Transverse colon (tissue), 4 donors: ENCODE measurements around the gene WWOX. TPM values are rescaled to one million over a fixed set of nuclear protein-coding genes. Genes with fewer than 3 reads are reported as not detected.

Source experiments
- DNase-seq: peaks from one replicate; pipeline ENCODE4 v3.0.0-alpha.2; 2019
- H3K27ac ChIP-seq, 4 donors: fragments of 200-600 bp; sonication (generic); 2 replicates each; pipeline ENCODE4 v1.5.1; 2016 to 2018; ENCODE audit warnings: inconsistent platforms in 4 of 4
- H3K27me3 ChIP-seq: fragments of 200-600 bp; sonication (generic); 2 replicates; pipeline ENCODE4 v1.5.1; 2017; ENCODE audit warnings: inconsistent platforms
- H3K36me3 ChIP-seq, 4 donors: fragments of 200-600 bp; sonication (generic); 2 replicates each; pipeline ENCODE4 v1.5.1; 2017 to 2019; ENCODE audit warnings: inconsistent platforms in 4 of 4
- H3K4me1 ChIP-seq, 4 donors: fragments of 200-600 bp; sonication (generic); 2 replicates each; pipeline ENCODE4 v1.5.1; 2017 to 2020; ENCODE audit warnings: inconsistent platforms in 4 of 4
- H3K4me3 ChIP-seq, 4 donors: fragments of 200-600 bp; sonication (generic); 1 replicate in 1 of 4; 2 replicates in 3 of 4; pipeline versions ENCODE4 v1.5.1 to v1.6.1; 2017 to 2019; ENCODE audit warnings: inconsistent platforms in 4 of 4
- H3K9me3 ChIP-seq, 2 donors: fragments of 200-600 bp; sonication (generic); 2 replicates each; pipeline ENCODE4 v1.5.1; 2017 to 2019; ENCODE audit warnings: inconsistent platforms in 2 of 2
- EP300 ChIP-seq: sonication (generic); formaldehyde crosslinking; IDR thresholded peaks from one replicate; pipeline ENCODE4 v1.6.1; 2017; ENCODE audit warnings: antibody characterized with exemption, low read depth
- POLR2A ChIP-seq: fragments of 450-650 bp; IDR thresholded peaks from one replicate; pipeline ENCODE4 v1.6.1; 2016; ENCODE audit warnings: antibody characterized with exemption, mild to moderate bottlenecking, moderate library complexity
- POLR2AphosphoS5 ChIP-seq, 3 donors: sonication (generic); formaldehyde crosslinking; IDR thresholded peaks; one replicate each; pipeline ENCODE4 v1.6.1; 2016; ENCODE audit warnings: antibody characterized with exemption in 3 of 3
- WGBS, 2 donors: methylation state at CpG; one replicate each; pipeline ENCODE4 v1.1.5; 2018; ENCODE audit warnings: low coverage in 1 of 2; 5-methylcytosine and 5-hydroxymethylcytosine counted together
- in situ Hi-C, 4 donors: fragments of 200-750 bp; cut with MboI; loops; one replicate each; pipeline versions ENCODE4 v1.15.0 to v1.15.1; 2017; ENCODE audit warnings: low sequenced_read_pairs in 3 of 4, low pct_ligation_motif_present in 1 of 4, low pct_unique_long_range_greater_than_20kb in 1 of 4
- intact Hi-C: fragments of 100-400 bp; cut with DNase I; formaldehyde crosslinking; loops from one replicate; pipeline ENCODE4 v1.15.1; 2023; ENCODE audit warnings: low total_unique reads
- total RNA-seq, 4 donors: library from RNA; depleted of rRNA; stranded (reverse); fragments of >200 nt; gene quantifications; one replicate each; pipeline ENCODE4 v1.1.0, GENCODE V29; 2016
- TF ChIP-seq, protein P1 (sequence below), 5 experiments: fragments of 200-600 bp in 3 of 5; fragments of 450-650 bp in 2 of 5; sonication (generic) in 3 of 5; IDR thresholded peaks; 1 replicate in 2 of 5; 2 replicates in 3 of 5; pipeline ENCODE4 v1.5.1; 2016 to 2017; ENCODE audit warnings: antibody characterized with exemption in 5 of 5, inconsistent platforms in 3 of 5, mild to moderate bottlenecking in 2 of 5, moderate library complexity in 1 of 5

The WWOX gene
- total RNA-seq, 4 donors from 2014 or later: 11.2 to 53.8 (median 24.8) TPM

DNA sequence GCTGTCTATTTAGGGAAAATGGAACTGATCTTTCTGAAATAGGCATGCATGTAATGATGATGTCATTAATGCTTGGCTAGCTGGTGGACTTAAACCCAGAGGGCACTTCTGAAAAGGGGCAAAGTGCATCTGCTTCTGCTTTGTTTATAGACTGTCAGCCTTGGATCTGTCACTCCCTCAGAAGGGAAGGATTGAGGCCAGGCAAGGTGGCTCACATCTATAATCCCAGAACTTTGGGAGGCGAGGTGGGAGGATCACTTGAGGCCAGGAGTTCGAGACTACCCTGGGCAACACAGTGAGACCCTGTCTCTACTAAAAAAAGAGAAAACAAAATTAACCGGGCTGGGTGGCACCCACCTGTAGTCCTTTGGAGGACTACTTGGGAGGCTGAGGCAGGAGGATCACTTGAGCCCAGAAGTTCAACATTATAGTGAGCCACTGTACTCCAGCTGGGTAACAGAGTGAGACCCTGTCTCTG, 185.5 kb downstream of the WWOX start:
- Histone ChIP-seq H3K27ac (no peak overlapping the region), H3K4me3 (no peak overlapping the region), H3K36me3 (no peaks in the 10 kb centered on the region), H3K27me3 (no peaks in the 10 kb centered on the region), H3K9me3 (no peaks in the 10 kb centered on the region), H3K4me1 (peaks cover 0 to 17% (median 0%) of the 10 kb centered on the region in 4 donors)
- intact Hi-C loops: no loop called here
- in situ Hi-C loops: no loop called here
- no peak for TF ChIP-seq POLR2AphosphoS5 (IDR thresholded peaks at IDR 0.05)
- TF ChIP-seq POLR2A: no peak
- TF ChIP-seq EP300: no peak
- TF ChIP-seq, protein P1, sequence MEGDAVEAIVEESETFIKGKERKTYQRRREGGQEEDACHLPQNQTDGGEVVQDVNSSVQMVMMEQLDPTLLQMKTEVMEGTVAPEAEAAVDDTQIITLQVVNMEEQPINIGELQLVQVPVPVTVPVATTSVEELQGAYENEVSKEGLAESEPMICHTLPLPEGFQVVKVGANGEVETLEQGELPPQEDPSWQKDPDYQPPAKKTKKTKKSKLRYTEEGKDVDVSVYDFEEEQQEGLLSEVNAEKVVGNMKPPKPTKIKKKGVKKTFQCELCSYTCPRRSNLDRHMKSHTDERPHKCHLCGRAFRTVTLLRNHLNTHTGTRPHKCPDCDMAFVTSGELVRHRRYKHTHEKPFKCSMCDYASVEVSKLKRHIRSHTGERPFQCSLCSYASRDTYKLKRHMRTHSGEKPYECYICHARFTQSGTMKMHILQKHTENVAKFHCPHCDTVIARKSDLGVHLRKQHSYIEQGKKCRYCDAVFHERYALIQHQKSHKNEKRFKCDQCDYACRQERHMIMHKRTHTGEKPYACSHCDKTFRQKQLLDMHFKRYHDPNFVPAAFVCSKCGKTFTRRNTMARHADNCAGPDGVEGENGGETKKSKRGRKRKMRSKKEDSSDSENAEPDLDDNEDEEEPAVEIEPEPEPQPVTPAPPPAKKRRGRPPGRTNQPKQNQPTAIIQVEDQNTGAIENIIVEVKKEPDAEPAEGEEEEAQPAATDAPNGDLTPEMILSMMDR (IDR thresholded peaks at IDR 0.05): no peak
- WGBS, 2 donors: 85% methylated on average over 3 of the region's 3 CpGs; no CpG with 5 or more reads in 1 of the 2 donors
- DNase-seq: no peak

DNA sequence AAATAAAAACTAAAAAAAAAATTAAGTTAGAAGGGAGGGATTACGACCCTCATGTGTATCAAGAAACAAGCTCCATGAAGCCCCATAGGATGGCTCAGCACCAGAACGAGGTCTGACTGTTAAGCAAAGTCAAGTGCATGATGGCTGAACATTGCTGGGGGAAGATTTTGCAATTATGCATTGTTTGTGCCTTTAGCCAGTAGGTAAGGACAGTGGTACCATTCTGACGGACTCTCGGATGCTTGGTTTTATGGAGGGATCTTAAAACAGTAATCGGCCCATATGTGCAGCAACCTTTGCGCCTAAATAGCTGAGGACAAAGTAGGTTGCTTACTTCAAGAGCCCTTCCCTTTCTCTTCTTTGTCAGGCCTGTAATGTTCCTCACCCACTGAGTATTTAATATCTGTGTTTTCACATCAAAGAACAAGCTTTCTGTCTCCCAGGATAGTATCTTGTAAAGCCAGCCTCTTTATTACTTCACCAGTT, 186.0 kb downstream of the WWOX start:
- Histone ChIP-seq H3K9me3 (no peaks in the 10 kb centered on the region), H3K4me1 (peaks cover 0 to 17% (median 0%) of the 10 kb centered on the region in 4 donors), H3K27me3 (no peaks in the 10 kb centered on the region), H3K4me3 (no peak overlapping the region), H3K27ac (no peak overlapping the region), H3K36me3 (no peaks in the 10 kb centered on the region)
- TF ChIP-seq POLR2A (no peak), POLR2AphosphoS5 (IDR thresholded peaks at IDR 0.05) (no peak), EP300 (no peak)
- TF ChIP-seq, protein P1 (IDR thresholded peaks at IDR 0.05): no peak
- in situ Hi-C loops (no loop called here), intact Hi-C loops (no loop called here)
- DNase-seq: no peak
- WGBS, 2 donors: 79 to 97% methylated on average over 5 to 6 of the region's 6 CpGs

DNA sequence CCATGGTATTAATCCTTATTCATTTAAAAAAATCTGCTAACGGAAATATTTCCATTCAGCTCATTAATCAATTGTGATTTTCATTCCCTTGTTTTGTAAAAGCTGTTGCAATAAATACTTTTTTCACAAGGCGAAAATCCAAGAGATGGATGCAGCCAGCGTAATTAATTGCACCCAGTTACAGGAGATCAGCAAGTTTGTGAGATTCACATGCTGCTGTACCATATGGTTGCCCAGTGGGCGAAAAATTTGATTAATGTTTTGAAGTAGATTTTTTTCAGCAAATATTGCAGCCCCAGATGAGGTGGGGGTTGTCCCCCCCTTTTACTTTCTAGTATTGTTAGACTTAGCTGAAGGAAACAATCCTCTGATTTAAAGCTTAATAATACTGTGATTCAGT, 186.6 kb downstream of the WWOX start:
- Histone ChIP-seq H3K36me3 (no peaks in the 10 kb centered on the region), H3K4me1 (peaks cover 0 to 22% (median 0%) of the 10 kb centered on the region in 4 donors), H3K4me3 (no peak overlapping the region), H3K27ac (no peak overlapping the region), H3K9me3 (no peaks in the 10 kb centered on the region), H3K27me3 (no peaks in the 10 kb centered on the region)
- 89 to 92% methylated on average over 4 of the region's 4 CpGs for WGBS, 2 donors
- TF ChIP-seq, protein P1 (IDR thresholded peaks at IDR 0.05): no peak
- no peak for TF ChIP-seq POLR2AphosphoS5 (IDR thresholded peaks at IDR 0.05)
- TF ChIP-seq EP300: no peak
- no peak for TF ChIP-seq POLR2A
- in situ Hi-C loops (no loop called here), intact Hi-C loops (no loop called here)
- no peak for DNase-seq

DNA sequence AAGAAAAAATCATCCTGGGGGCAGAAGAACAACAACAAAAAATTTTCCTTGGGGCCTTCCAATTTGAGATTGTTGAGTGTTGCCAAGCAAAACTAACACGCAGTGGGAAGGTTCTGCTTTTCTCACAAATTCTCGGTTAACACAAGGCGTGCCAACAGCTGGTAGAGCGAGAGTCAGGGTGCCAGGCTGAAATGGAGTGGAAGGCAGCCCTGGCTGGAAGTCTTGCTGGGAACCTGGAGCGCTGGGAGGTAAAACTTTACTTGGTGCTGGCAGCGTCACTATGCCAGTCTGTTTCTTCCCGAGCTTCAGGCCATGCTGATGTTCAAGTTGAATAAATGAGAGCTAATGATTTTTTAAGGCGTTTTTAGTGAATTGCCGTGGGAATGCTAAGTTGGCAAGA, 189.4 kb downstream of the WWOX start:
- WGBS, 2 donors: 93 to 94% methylated on average over 5 to 9 of the region's 9 CpGs
- DNase-seq: no peak
- Histone ChIP-seq H3K27ac (no peak overlapping the region), H3K4me3 (no peak overlapping the region), H3K9me3 (no peaks in the 10 kb centered on the region), H3K27me3 (no peaks in the 10 kb centered on the region), H3K4me1 (peaks cover 0 to 38% (median 6%) of the 10 kb centered on the region in 4 donors), H3K36me3 (no peaks in the 10 kb centered on the region)
- in situ Hi-C loops: no loop called here
- TF ChIP-seq POLR2A (no peak), POLR2AphosphoS5 (IDR thresholded peaks at IDR 0.05) (no peak), EP300 (no peak)
- TF ChIP-seq, protein P1 (IDR thresholded peaks at IDR 0.05): no peak
- intact Hi-C loops: no loop called here
